Activated CD8-positive, alpha-beta memory T cell treated with anti-CD3 and anti-CD28 coated beads, Interleukin-2, amount 10 ng/mL, durations not matched to agents 7 days and 5 days (primary cell): ENCODE measurements around the gene ANKRD37. TPM values are rescaled to one million over a fixed set of nuclear protein-coding genes. Genes with fewer than 3 reads are reported as not detected.

ENCODE experiments used
- ATAC-seq: fragments of 150-1000 bp; cut with Tn5 transposase; one replicate; pipeline ENCODE4 v1.10.0; 2021; ENCODE audit warnings: moderate library complexity
- CTCF ChIA-PET: fragments of 350-600 bp; sonication (Branson Sonifier 250); formaldehyde crosslinking; loops from one replicate; lab custom pipeline; 2021; ENCODE audit warnings: antibody characterized with exemption; lab: Charles Lee
- DNase-seq: peaks from one replicate; pipeline ENCODE4 v3.0.0-alpha.2; 2020
- H3K27ac Mint-ChIP-seq: one replicate; pipeline ENCODE4 v1.8.0; 2021; ENCODE audit warnings: mild to moderate bottlenecking, mixed read lengths
- H3K27me3 Mint-ChIP-seq: one replicate; pipeline ENCODE4 v1.8.0; 2021; ENCODE audit warnings: mixed read lengths
- H3K36me3 Mint-ChIP-seq: one replicate; pipeline ENCODE4 v1.8.0; 2021; ENCODE audit warnings: mild to moderate bottlenecking, mixed read lengths
- H3K4me1 Mint-ChIP-seq: one replicate; pipeline ENCODE4 v1.8.0; 2021; ENCODE audit warnings: mixed read lengths
- H3K4me3 Mint-ChIP-seq: one replicate; pipeline ENCODE4 v1.8.0; 2021; ENCODE audit warnings: mild to moderate bottlenecking, moderate library complexity, mixed read lengths
- H3K9me3 Mint-ChIP-seq: one replicate; pipeline ENCODE4 v1.8.0; 2022; ENCODE audit warnings: low read depth, mixed read lengths
- total RNA-seq, 2 experiments: library from RNA; stranded (reverse); gene quantifications; one replicate each; pipeline ENCODE4 v1.2.3, GENCODE V29; 2021

Gene ANKRD37
- total RNA-seq, 2 experiments from 2014 or later = 11.8 to 12.5 TPM

DNA sequence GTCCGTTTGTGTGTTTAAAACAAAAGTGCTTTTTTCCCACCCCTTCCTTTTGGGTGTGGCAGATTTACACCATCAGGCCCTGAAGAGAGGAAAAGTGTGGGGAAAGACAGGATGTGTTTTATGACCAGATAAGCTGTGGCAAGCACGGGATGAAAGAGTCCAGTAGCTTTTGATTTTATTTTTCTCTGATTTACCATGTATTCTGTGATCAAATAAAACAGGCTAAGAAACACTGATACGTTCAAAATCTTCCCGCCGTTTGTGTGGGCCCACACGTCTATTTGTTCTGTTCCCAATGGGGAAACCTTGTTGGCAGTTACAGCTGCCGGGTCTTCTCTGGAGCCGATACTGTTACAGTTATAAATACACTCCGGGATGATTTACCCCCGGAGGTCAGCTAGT, 11.7 kb upstream of the ANKRD37 start:
- H3K36me3 Mint-ChIP-seq = peaks cover 8% of the 10 kb centered on the region
- no peak overlapping the region for H3K4me3 Mint-ChIP-seq
- DNase-seq (no peak), ATAC-seq (no peak)
- CTCF ChIA-PET = interaction anchor here (3.0 kb wide), 1 partner anchor 11 kb away, joined by 10 read pairs; the partner anchor contains the start of genes ANKRD37 and LRP2BP
- peaks cover 12% of the 10 kb centered on the region for H3K4me1 Mint-ChIP-seq
- H3K9me3 Mint-ChIP-seq = peaks cover 6% of the 10 kb centered on the region
- no peaks in the 10 kb centered on the region for H3K27me3 Mint-ChIP-seq
- H3K27ac Mint-ChIP-seq = no peak overlapping the region

DNA sequence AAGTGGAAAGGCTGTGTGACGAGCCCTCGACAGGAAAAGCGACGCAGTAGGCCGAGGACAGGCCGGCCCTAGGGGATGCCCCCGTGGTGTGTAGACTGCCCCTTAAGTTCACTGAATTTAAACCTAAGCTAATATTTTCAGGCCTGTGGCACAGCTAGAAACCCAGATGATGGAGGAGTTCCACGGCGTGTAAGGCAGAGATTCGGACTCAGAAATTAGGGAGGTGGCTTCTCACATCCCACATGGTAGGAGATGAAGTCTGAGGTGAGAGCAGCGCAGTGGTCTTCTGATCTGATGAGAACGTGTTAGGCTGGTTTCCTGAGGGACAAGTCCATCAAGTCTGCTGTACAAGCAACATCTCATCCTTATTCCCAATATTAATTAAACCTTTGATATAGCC, 8.7 kb upstream of the ANKRD37 start:
- Mint-ChIP-seq H3K9me3 (no peaks in the 10 kb centered on the region), H3K27ac (no peak overlapping the region), H3K27me3 (no peaks in the 10 kb centered on the region), H3K36me3 (peaks cover 3% of the 10 kb centered on the region), H3K4me3 (no peak overlapping the region), H3K4me1 (peaks cover 12% of the 10 kb centered on the region)
- ATAC-seq = no peak
- CTCF ChIA-PET = interaction anchor here (3.0 kb wide), 1 partner anchor 8 kb away, joined by 10 read pairs; the partner anchor contains the start of genes ANKRD37 and LRP2BP
- no peak for DNase-seq

DNA sequence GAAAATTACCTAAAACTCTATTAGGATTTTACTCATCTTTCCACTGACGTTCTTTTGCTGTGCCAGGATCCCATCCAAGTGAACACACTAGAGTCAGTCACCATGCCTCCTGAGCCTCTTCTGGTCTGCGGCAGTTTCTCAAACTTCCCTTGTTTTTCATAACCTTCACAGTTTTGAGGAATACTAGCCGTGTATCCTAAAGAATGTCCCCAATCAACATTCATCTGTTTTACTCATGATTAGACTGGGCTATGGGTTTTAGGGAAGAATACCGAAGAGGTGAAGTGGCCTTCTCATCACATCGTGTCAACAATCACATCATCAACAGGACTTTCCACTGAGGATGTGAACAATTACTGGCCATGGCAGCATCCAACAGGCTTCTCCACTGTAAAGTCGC, 5.7 kb upstream of the ANKRD37 start:
- ATAC-seq = no peak
- H3K27me3 Mint-ChIP-seq = no peaks in the 10 kb centered on the region
- no peak overlapping the region for H3K4me3 Mint-ChIP-seq
- CTCF ChIA-PET = no interaction called here
- no peaks in the 10 kb centered on the region for H3K9me3 Mint-ChIP-seq
- no peak for DNase-seq
- H3K36me3 Mint-ChIP-seq = peaks cover 1% of the 10 kb centered on the region
- H3K27ac Mint-ChIP-seq = no peak overlapping the region
- peaks cover 14% of the 10 kb centered on the region for H3K4me1 Mint-ChIP-seq

DNA sequence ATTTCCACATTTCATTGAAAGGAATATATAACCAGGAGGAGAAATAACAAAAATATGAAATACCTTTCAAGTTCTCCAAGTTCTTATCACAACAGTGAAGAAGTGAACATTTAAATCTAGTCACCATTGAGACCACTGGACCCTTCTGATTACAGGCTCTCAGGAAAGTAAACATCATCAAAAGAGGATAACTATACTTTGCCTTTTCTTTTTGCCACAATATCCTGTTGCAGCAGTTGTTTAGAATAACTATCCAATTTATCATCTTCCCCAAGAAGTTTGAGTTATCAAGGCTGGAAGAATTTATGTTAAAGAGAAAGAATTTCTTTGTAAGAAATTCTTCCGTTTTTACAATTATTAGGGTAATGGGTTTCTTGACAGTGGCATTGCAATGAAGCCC, 4.5 kb upstream of the ANKRD37 start:
- DNase-seq (no peak), ATAC-seq (no peak)
- Mint-ChIP-seq H3K36me3 (peaks cover 2% of the 10 kb centered on the region), H3K4me1 (peaks cover 18% of the 10 kb centered on the region), H3K9me3 (no peaks in the 10 kb centered on the region), H3K4me3 (no peak overlapping the region), H3K27me3 (no peaks in the 10 kb centered on the region), H3K27ac (no peak overlapping the region)
- CTCF ChIA-PET = no interaction called here

DNA sequence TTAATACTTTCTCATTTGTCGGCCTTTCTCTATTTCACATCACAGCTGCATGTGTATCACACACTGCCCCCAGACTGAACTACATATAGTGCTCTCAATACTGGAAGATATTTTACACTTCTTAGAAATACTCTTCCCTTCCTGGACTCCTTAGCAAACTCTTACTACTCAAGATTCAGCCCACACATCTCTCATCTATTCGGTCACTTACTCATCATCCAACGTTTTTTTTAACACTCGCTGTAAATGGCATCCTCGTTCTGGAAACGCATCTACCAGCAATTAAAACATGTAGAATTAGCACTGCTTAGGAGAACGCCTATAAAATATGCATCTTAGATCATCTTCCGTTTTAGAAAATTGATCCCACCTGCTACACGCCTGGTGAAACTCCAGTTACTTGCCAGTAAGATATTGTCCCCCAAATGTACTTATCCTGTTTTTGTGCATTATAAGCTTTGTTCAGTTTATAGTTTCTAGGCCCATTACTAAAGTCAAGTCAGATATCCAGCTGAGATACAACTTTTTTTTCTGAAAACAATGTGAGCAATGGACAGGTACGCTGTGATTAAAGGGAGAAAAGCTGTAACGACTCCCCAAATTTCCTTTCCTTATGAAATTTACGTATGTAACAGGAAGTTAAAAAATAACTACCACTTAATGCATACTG, 1.9 kb upstream of the ANKRD37 start:
- Mint-ChIP-seq H3K27me3 (no peaks in the 10 kb centered on the region), H3K4me3 (peak overlapping the region; percentile 96), H3K9me3 (no peaks in the 10 kb centered on the region), H3K36me3 (peaks cover 18% of the 10 kb centered on the region), H3K4me1 (peaks cover 42% of the 10 kb centered on the region), H3K27ac (peak overlapping the region; percentile 98)
- ATAC-seq (no peak), DNase-seq (no peak)
- CTCF ChIA-PET = interaction anchor here (1.0 to 2.3 kb wide), 3 partner anchors 8 to 185 kb away, joined by 4 to 10 read pairs (median 5); partner anchors contain the start of gene SNX25

DNA sequence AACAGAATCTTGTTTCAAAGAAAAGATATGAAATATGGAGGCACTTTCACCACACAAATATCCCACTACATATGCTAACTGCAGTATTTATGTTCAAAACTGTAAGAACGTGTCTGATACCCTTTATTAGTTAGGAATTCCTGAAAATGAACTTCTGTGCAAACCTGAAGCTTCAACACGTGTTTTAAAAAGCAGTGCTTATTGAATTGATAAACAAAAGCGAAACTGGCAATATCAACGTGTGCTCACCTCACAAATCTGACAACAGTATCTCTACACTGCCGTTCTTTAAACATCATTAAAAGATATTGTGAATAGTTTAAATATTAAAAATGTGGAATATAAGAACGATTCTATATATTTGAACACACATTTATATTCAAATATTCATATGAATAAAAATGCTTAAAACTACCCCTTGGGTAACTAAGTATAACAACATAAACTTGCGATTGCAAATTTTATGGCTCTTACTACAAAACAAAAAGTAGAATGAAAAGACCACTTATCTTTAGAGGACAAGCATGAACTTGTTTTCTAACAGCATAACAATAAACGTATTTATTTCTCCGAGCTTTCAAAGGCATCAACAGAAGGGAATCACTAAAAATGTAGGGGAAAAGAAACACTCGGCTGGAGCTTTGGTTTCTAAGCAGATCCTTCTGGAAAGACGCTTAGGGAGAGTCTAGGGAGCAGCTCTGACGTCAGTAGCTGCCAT, 1.2 kb upstream of the ANKRD37 start, which contains the start of gene LRP2BP:
Gene LRP2BP (minus strand): TSS at position 687 of the 718 bp plus-strand sequence. CDS start 17,738 bp downstream, outside the sequence.
- peaks cover 47% of the 10 kb centered on the region for H3K4me1 Mint-ChIP-seq
- no peaks in the 10 kb centered on the region for H3K9me3 Mint-ChIP-seq
- H3K4me3 Mint-ChIP-seq = peak within 1 kb of the TSS; percentile 96
- DNase-seq (no peak), ATAC-seq (no peak)
- peak within 1 kb of the TSS; percentile 98 for H3K27ac Mint-ChIP-seq
- H3K27me3 Mint-ChIP-seq = no peaks in the 10 kb centered on the region
- CTCF ChIA-PET = interaction anchor here (1.0 to 2.8 kb wide), 4 partner anchors 9 to 186 kb away, joined by 4 to 10 read pairs (median 6); partner anchors contain the start of gene SNX25
- peaks cover 24% of the 10 kb centered on the region for H3K36me3 Mint-ChIP-seq

DNA sequence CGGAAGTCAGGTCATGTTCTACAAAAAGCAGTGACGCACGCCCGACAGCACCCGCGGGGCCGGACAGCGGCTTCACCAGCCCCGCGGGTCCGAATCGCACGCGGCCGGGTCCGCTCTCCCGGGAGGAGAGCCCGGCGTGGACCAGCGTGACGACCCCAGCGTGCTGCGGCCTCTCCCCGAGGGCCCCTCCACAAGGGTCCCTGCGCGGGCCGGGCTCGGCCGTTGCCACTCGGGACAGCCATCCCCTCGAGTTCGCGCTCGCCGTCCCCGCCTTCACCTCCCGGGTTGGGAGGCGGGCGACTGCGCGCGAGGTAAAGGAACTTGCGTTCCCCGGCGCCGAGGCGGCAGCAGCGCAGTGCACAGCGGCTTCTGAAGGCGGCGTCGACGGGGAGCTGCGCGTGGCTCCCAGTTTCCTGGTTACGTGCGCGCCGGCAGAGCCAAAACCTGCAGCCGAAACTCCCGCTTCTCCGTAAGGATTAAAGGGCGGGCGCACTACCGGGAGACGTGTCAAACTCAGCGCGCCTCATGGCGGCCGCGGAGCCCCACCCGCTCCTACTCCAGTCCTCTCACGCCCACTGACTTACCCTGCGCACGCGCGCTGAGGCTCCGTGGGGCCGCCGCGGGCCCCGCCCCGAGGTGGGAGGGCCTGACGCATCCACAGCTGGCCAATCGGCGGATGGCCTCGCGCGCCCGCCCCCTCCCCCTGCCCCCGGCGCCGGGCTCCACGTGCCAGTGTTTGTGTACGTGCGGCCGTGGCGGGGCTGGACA, 501 bp upstream of the ANKRD37 start:
- Mint-ChIP-seq H3K27me3 (no peaks in the 10 kb centered on the region), H3K4me1 (peaks cover 49% of the 10 kb centered on the region)

DNA sequence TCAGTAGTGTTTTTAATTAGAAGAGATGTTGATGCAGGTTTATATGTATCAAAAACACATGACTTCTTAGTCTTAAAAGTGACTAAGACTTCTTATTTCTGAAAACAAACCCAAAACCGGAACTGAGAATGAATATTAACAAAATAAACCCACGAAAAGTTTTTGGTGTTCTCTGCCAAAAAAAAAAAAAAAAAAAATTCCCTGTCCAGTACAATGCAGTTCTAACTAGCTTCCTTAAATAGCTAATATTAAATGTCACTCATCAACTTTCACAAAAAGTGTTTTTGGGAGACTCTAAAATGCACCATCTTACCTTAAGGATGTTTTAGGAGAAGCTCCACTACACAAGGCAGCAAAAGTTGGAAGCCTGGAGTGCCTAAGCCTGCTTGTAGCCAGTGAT, 2.0 kb downstream of the ANKRD37 start:
- CTCF ChIA-PET = interaction anchor here (2.8 kb wide), 1 partner anchor 22 kb away, joined by 8 read pairs; no protein-coding TSS in a partner anchor
- H3K4me1 Mint-ChIP-seq = peaks cover 49% of the 10 kb centered on the region
- peak overlapping the region; percentile 55 for H3K4me3 Mint-ChIP-seq
- peak overlapping the region; percentile 22 for H3K27ac Mint-ChIP-seq
- no peak for ATAC-seq
- H3K36me3 Mint-ChIP-seq = peaks cover 37% of the 10 kb centered on the region
- H3K9me3 Mint-ChIP-seq = no peaks in the 10 kb centered on the region
- no peak for DNase-seq
- no peaks in the 10 kb centered on the region for H3K27me3 Mint-ChIP-seq

More for the DNA sequence above, 501 bp upstream of the ANKRD37 start:
- CTCF ChIA-PET = interaction anchor here (0.9 to 2.8 kb wide), 5 partner anchors 9 to 186 kb away, joined by 3 to 10 read pairs (median 5); partner anchors contain the start of gene SNX25
- Mint-ChIP-seq H3K36me3 (peaks cover 27% of the 10 kb centered on the region), H3K27ac (peak overlapping the region; percentile 98), H3K4me3 (peak overlapping the region; percentile 96), H3K9me3 (no peaks in the 10 kb centered on the region)
- DNase-seq (peak; percentile 96), ATAC-seq (peak; percentile 91)

DNA sequence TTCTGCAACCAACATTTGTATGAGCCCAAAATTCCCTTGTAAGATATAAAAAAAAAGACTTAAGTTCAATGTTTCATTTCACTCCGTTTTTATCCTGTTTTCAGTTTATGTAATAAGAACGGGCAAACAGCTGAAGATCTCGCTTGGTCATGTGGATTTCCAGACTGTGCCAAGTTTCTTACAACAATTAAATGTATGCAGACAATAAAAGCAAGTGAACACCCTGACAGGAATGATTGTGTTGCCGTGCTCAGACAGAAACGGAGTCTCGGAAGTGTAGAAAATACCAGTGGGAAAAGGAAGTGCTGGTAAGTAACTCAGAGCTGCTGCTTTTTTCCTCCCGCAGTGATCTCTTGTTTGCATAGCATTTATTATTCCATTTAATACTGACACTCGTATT, 2.8 kb downstream of the ANKRD37 start:
- Mint-ChIP-seq H3K27ac (no peak overlapping the region), H3K9me3 (no peaks in the 10 kb centered on the region), H3K4me3 (no peak overlapping the region), H3K4me1 (peaks cover 42% of the 10 kb centered on the region), H3K36me3 (peaks cover 40% of the 10 kb centered on the region), H3K27me3 (no peaks in the 10 kb centered on the region)
- CTCF ChIA-PET = no interaction called here
- DNase-seq (no peak), ATAC-seq (no peak)

DNA sequence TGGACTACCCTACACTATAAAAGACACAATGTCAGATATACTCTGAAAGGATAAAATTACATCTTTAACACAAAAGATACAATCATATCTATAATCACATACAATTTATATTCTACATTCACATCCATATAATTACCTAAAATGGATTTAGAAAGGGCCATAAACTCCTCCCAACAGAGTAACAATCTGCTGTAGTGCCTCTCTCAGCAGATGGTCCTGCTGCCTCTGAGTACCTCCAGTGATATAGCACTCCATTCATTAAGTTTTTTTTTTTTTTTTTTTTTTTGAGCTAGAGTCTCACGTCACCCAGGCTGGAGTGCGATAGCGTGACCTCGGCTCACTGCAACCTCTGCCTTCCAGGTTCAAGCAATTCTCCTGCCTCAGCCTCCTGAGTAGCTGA, 7.4 kb downstream of the ANKRD37 start:
- CTCF ChIA-PET = no interaction called here
- Mint-ChIP-seq H3K4me3 (no peak overlapping the region), H3K4me1 (peaks cover 18% of the 10 kb centered on the region), H3K9me3 (no peaks in the 10 kb centered on the region), H3K36me3 (peaks cover 40% of the 10 kb centered on the region), H3K27me3 (no peaks in the 10 kb centered on the region), H3K27ac (no peak overlapping the region)
- ATAC-seq (no peak), DNase-seq (no peak)

DNA sequence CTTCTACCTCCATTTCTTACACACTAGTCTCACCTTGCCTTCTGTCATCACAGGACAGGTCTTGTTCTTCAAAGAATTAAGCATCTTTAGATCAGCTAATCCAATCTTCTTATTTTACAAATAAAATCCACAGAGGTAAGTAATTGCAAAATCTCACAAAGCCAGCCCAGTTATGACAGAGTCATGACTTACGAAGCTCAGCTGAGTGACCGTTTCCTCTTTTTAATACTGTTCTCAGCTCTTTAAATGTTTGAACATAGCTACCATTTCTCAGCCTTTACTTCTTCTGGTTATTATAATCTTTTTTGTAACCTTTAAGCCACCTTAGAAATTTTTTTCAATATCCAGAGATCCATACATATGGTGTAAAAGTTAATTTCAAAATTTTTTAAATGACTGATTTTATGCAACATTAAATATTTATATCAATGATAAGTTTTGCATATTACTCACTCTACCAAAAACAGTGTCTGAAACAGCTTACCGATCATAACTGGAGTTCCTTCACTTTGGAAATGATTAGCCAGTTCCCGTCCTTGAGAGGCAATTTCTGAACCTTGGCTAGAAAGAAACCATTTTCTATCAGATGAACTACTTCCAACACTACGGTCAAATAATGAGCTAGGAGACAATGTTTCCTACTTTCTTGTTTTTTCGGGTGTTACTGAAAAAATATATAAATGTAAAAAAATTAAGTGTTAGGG, 8.8 kb downstream of the ANKRD37 start:
- Mint-ChIP-seq H3K9me3 (no peaks in the 10 kb centered on the region), H3K36me3 (peaks cover 33% of the 10 kb centered on the region), H3K27me3 (no peaks in the 10 kb centered on the region), H3K4me3 (no peak overlapping the region), H3K27ac (peak overlapping the region; percentile 3), H3K4me1 (peaks cover 7% of the 10 kb centered on the region)
- CTCF ChIA-PET = interaction anchor here (0.7 to 1.7 kb wide), 5 partner anchors 9 to 400 kb away, joined by 3 to 4 read pairs (median 3); partner anchors contain the start of gene ANKRD37
- no peak for DNase-seq
- no peak for ATAC-seq

DNA sequence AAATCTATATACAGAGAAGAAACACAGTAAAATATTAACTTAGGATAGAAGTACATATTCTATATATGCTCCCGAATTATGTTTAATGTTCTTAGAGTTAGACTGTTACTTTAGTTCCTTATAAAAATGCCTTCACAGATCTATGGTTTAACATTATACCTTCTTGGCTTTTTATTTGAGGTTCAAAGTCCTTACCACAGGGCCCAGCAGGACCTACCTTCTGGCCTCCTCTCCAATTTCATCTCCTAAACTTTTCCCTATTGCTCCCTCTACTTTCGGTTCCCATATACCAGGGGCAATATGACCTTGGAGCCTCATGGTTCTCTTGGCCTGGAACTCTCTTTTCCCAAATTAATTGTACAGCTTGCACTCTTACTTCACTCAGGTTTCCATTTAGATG, 11.8 kb downstream of the ANKRD37 start:
- Mint-ChIP-seq H3K27ac (no peak overlapping the region), H3K9me3 (no peaks in the 10 kb centered on the region), H3K4me3 (no peak overlapping the region), H3K36me3 (peaks cover 25% of the 10 kb centered on the region), H3K27me3 (no peaks in the 10 kb centered on the region), H3K4me1 (peaks cover 3% of the 10 kb centered on the region)
- CTCF ChIA-PET = no interaction called here
- no peak for DNase-seq
- ATAC-seq = no peak
